NCI-H1436 (cell line): ENCODE data around the gene VSX1.

Experiments used
- DNase-seq: peaks from one replicate; lab custom pipeline; 2025; lab: John Stamatoyannopoulos, UW

Gene VSX1

DNA sequence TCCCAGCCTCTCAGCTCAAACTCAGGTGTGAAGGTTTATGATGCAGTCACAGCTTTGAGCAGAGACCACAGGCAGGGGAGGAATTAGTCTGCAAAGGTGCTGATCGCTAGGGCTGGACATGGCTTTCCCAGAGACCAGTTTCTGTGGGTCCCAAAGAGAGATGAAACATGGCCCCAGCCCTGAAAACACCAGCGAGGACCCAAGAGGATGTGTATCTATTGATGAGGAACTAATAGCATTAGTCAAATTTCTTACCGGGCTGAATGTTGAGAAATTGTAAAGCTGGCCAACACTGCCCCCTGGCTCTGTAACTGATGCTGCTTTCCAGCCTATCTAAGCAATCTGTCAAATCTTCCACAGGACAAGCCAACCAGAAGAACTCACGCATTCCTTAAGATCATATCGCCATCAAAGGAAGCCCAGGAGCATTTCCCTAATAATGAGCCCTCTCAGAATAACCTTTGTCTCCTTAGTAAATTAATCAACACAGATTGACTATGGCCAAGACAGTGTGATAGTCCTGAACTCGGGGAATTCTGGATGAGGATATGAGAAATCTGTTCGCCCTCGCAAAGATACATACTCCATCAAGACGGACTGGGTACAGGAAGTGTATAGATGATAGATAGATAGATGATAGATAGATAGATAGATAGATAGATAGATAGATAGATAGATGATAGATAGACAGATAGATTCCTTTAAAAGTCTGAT, 16.2 kb downstream of the VSX1 start:
- no peak for DNase-seq

DNA sequence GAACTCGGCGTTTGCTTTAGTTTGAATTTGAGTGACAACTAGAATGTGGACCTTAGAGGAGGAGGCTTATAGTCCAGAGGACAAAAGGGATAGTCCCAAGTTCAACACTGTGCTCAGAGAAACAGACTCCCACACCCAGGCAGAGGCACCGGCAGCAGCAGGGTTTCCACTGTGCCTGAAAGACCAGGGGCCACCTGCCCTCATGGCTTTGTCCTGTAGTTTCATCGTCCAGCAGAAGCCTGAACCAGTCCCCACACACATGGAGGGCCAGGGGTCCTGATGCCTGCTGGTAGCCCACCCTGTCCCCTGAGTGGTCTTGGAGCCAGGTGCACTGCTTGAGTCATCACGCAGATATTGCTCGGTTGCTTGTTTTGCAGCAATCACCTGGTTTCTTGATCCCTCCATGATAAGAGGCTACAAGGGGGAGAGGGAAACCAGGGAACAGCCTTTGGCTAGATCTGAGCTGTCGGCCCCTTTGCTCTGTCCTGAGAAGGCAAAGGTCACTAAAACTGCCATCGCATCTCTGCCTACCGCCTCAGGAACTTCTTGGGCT, 16.8 kb downstream of the VSX1 start:
- no peak for DNase-seq

DNA sequence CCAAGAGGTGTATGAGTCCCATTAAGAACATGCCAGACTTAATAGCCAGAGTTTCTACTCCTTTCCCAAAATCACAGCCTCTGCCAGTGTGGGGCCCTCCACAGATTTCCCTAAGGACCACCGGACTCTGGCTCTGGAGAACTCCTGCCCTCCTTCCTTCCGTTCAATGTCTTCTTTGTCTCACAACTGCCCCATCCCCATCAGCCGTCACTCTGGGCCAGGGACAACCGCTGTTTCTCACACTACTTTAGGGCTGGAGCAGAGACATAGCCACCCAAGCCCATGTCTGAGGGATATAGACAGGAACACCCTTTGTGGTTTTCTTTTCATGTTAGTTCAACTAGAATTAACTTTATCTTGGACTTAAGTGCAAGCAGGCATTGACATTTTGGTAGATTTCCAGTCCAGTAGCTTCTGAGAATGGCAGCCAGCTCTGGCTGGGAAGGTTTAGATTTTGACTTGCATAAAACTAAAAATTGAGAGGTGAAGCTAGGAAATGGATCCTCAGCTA, 17.3 kb downstream of the VSX1 start:
- no peak for DNase-seq

DNA sequence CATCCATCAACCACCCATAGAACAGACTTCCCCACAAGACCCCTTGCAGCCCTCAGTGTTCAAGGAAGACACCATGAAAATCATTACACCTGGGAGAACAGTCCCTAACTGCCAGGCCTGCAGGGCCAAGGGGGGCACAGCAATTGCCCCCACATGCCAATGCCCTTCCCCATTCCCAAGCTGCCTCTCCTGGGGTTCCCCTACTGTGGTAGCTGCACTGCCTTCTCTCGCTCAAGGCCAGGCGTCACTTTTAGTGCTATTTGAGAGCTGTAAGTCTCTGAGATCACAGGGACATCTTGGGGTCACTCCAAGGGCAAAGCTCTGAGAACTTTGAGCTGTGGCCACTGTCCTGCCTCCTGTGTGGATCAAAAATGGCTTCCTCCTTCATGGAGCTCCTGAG, 18.0 kb downstream of the VSX1 start:
- DNase-seq, result no peak

DNA sequence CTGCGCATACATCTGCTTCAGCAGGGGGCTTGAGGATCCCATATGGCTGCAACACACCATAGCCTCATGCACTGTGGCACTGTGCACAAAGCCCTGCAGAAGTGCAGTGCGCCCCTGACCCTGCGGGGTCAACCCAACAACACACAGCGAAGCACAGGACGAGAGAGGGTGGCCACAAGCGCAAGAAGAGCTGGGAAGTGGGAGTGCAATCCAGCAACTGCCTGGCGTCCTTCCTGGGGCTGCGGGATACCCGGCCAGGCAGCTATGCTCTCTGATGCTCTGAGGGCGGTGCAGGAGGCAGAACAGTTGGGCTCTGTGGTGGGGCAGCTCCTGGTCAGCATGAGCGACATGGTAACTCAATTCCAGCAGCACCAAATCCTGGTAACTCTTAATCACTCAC, 18.4 kb downstream of the VSX1 start:
- no peak for DNase-seq

DNA sequence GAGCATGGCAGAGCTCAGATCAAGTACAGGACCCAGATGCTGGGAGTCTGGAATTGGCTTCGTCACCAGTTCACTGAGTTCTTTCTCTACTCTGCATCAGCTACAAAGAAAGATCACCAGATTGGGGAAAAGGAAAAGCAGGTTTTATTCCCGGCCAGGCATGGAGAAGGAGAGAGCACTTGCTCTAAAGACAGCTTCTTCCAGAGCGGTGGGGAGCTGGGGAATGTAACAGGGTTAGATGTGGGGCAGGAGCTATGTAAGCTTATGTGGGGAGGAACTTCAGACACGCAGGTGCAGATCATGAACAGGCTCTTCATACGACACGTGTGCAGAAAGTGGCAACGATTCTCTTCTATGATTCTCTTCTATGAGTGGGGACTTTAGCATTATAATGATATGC, 19.1 kb downstream of the VSX1 start:
- no peak for DNase-seq

DNA sequence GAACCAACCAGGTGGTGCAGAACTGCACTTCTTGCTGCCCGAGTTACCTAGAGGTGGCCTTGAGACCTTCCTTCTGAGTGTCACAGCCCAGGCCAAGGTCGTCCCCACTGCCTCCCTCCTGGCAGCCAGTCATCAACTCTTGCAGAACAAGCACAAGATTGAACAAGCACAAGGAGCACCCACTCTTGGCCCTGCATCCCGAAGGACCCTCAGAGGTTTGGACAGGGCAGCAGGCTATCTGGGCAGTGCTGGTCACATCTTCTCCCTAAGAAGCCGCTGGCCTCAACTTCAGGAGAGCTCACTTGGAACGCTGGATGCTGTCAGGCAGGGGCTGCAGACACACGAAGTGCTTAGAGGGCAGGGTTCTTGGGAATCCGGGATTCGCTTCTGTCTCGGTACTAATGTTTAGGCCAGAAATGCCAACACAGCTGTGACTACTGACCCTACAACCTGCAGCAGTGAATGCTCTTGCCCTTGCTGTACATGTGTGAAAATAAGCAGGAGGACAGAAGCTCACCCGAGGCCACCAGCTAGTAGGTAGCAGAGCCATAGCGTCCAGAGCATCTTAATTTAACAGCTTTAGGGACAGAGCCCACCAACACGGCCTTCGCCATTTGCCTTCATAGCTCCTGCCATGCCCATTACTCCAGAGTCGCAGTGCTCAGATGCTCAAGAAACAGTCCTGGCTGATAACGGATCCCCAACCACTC, 20.0 kb downstream of the VSX1 start:
- DNase-seq, result no peak

DNA sequence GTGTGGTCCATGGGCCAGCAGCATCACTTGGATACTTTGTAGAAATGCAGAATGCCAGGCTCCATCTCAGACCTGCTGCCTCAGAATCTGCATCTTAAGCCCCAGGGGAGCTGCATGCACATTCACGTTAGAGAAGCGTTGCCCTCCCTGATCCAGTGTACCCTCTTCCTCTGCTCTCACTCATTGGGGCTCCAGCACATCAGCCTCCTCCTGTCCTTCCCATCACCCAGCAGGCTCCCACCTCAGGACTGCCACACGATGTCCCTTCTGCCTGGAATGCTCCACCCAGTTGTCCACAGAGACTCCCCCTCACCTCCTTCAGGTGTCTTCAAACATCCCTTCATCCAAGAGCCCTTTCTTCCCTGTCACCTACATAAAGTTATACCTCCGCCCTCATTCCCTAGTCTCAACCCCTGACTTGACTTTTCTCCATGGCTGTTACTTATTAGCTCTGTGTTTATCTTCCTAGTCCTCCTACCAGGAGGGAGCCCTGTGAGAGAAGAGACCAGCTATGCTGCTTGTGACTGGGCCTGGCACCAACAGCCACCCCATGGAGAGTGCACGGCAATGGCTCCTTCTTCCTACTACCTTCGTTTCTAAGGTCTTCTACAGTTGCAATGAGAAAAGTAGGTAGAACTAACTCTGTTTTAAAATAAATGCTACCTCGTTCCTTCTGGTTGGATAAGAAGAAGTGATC, 20.7 kb downstream of the VSX1 start:
- no peak for DNase-seq

DNA sequence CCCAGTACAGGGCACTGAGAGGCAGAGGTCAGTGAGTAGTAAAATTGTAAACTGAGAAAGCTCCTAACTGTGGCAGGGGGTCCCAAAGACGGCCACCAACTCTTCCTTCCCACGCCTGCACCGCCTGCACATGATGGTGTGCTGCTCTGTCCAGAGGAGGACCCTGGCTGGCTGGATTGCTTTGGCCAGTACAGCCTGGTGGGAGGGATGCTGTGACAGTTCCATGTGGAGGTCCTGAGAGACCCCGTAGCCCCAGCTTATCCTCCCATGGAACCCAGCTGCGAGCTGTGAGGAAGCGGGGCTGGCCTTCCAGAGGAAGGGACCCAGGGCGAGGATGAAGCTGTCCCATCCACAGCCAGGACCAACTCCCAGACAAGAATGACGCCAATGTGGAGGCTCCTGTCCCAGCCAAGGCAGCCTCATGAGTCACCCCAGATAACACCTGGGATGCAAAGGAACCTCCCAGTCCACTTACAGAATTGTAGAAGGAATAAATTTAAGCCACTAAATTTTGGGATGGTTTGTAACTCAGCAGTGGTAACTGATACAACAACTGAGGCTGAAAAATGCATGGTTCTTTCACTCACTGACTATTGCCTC, 22.0 kb downstream of the VSX1 start:
- DNase-seq, result no peak

DNA sequence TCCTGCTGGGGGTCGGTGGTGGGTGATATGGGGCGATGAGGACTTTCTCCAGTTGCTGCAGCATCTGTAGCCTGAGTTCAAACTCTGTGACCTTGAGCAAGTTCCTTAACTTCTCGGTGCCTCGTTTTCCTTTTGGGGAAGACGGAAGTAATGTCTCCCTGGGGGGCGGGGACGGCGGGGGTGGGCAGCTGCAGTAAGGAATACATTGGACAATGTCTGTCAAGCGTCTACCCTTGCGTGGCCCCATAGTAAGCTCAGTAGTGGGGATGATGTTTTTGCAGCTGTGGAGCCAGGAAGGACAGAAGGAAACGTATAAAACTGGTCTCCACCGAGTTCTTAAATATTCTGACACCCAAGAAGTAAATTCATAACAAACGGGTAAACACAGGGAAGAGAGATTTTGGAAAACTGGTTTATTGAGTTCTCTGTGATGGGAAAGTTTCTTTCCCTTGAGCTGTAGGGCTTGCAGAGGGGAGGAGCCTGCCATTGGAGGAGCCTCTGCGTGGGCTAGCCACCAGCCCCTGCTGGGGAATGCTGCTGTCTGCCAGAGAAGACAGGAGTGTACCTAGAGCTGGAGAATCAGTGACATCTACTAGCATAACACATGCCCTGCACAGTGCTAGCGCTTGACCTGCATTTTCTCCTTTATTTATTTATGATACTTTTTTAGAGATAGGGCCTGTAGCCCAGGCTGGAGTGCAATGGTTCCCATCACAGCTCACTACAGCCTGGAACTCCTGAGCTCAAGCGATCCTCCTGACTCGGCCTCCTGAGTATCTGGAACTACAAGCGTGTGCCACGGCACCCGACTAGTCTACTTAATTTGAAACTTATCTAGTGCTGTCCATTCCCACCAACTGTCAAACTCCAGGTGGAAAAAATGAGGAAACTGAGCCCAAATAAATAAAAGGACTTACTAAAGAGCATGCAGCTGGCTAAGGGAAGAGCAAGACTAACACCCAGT, 22.8 kb downstream of the VSX1 start:
- DNase-seq, result no peak

DNA sequence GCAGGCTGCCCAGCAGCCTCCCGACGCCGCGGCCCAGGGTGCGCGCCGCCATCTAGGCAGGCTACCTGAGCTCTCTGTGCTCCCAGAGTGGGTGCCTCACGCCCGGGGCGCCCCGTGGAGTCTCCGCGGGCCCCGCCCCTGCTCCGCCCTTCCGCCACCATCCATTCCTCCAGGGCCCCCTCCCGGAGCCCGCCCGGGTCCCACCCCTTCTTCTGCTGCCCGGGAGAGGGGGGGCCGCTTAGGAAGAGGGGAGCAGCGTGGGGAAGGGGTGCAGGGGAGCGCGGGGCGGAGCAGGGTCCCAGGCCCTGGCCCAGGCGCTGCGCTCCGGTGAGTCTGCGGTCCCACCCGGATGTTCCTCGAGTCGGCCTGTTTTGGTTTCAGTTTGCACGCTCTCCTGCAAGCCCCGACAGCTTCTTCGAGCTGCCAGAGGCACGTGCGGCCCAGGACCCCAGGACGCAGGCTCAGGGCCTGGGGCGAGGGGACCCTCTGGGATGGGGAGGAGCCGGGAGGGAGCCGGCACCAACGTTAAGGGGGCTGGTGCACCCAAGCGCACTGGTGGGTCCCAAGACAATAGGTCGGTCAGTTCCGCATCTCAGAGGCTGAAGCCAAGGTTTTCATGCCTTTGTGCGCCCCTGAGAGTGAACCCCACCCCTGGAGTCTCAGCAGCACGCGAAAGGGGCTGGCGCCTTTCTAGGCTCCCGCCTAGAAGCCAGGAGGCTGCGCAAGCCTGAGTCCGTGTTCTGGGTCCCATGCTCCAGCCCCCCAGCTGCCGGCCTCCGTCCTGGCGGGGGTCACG, 23.7 kb downstream of the VSX1 start, which contains the start of gene ACSS1:
Gene ACSS1 (minus strand): TSS at position 89 of the 796 bp plus-strand sequence. CDS start 37 bp downstream, at position 52.
- DNase-seq, result no peak

DNA sequence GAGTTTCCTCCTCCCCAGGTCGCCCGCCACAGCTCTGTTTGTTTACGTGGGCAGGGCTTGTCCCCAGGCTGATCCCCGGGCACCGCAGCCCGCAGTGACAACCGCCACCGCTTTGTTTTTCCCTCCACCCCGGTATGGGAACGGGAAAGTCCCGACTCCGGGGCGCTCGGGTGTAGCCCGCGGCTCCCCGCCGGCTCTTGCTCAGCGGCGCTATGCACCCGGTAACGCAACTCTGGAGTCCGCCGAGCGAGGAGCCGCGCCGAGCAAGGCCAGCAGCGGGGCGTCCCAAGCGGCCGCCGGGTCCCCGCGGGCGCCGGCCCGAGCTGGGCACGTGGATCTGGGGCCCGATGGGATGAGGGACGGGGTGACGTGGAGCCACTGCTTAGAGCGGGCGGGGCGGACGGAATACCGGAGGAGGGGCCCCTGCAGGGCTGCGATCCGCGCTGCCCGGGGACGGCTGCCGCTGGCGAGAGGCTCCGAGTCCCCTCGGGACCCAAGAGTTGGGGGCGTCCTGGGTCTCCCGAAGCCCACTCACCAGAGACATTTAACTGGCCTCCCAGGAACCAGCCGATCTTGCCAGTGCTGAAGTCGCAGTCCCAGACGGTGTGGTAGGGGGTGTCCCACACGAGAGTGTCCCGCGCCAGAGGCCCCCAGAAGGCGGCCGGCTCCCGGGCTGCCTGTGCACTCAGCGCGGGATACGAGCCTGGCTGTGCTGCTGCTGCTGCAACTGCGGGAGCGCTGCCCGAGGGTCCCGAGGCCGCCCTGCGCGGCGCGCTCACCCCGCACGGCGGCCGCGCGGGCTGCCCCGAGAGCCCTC, 24.5 kb downstream of the VSX1 start:
- DNase-seq, result no peak

DNA sequence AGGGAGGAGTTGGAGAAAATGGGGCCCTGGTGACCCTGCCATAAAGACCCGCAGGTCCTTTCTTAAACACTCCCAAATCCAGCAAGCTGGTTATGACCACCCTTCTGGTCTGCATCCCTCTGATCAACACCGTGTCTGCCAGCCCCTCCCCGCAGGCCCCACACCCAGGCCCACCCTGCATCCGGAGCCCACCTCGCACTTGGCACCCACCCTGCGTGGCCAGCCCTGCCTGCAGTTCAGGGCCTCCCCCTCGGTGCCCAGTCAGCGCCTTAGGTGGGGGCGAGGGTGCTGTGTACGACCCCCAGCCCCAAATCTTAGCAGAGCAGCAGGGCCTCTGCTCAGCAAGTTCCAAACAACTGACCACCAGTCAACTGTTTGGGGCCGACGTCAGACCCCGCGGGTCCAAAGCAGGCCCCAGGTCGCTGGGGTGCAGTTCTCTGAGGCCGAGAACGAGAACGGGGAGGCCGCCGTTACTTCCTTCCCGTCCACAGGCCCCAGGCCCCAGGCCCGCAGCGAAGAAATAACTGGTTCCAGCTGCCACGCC, 25.2 kb downstream of the VSX1 start:
- DNase-seq, result no peak

DNA sequence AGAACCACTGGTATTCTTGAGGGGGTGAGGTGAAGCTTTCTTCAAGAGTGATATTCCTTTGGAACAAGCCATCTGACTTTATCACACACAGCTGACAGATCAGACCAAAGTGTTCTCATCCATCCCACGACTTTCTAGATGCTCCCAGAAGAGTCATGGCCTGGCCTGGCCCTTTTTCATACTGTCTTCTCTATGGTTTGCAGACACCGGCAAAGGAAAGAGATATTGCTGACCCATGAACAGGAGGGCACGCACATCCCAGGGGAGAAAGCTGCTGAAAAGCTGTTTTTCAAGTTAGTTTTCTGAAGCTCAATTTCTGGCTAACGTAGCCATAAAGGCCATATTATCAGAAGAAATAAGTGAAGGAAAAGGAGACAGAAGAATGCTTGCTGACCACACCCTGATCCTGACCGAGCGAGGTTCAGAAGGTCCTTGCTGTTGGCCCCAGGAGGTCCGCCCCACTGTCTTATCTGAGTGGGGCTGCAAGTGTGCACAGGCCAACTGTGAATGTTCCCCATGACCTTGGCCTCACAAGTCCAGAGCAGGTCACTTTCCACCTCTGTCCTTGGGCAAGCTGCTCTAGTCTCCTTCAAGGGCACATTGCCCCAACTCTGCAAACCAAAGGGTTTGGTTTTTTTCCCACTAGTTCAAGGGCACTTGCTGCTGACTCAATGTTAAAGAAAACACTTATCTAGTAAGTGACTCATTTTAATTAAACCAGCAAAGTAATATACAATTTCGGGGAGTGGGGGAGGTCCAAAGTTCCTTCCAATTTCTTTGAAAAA, 26.0 kb downstream of the VSX1 start:
- DNase-seq, result no peak

DNA sequence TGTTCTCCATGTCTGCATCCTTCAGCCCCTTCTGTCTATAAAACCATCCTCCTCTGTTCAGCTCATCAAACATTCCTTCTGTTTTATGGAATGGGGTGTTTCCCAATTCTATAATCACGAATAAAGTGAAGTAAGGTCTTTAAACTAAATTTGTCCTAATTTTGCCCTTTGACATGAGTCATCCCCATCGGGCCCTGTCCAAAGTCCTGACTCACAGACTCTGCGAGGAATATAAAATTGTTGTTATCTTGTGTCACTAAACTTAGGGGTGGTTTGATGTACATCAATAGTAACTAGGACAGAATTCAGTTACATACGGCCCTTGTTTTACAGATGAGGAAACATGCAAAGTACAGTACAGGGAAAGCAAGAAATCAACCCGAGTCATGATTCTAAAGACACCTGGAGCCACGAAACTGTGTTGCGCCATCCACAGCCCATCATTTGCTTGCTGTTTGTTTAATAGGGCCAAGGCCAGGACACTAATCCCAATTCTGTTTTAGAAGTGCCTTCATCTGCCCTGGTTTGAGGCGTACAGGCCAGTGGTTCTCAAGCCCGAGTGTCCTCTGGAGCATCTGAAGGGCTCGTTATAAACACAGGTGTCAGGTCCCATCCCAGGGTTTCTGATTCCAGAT, 26.8 kb downstream of the VSX1 start:
- no peak for DNase-seq

DNA sequence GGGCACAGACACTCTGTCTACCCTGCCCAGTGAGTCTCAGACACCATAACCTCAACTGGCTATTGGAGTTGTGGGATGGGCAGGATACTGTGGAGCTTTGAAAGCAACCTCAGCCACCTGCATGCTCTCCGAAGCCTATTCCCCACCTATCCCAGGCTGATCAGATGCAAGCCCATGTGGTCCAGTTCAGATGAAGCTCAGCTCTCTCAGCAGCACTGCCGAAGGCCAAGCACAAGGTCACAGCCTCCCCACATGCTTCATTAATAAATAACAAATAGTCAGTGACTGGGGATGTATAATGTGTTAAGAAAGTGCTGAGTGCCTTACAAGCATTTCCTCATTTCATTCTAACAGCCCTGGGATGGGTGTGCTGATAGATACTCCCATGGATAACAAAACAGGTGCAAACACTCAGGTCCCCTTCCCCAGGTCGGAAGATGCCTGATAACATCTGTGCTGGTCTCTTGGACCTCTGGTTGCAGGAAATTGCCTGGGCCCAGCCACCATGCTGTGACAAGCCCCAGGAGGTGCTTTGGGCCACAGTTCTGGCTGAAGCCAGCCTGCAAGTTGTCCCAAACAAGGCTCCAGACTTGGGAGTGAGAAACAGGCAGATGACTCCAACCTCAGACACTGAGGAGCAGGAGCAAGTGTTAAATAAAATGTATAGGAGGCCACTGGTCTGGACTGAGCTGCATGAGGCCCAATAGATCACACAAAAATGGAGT, 27.7 kb downstream of the VSX1 start:
- no peak for DNase-seq
